GM18505 (cell line): Measurements from ENCODE around the gene PLXNB3.
"Not testable (repeated sequence)": the region's sequence is repeated elsewhere in the genome, so short reads cannot be mapped to it uniquely, and the experiment has no call there.

Source experiments
- ATAC-seq: cut with Tn5 transposase; IDR thresholded peaks from one replicate; pipeline ENCODE4 v1.9.1; 2021; ENCODE audit not compliant: unreplicated experiment
- POLR2A ChIP-seq: IDR thresholded peaks from 4 replicates; pipeline ENCODE4 v1.6.1; 2011; ENCODE audit warnings: borderline replicate concordance; ENCODE audit not compliant: insufficient read depth, insufficient read length; ENCODE audit errors: extremely low read depth

The PLXNB3 gene

GRCh38 chrX:153727123-153727931 lies 36.7 kb upstream of the PLXNB3 start:
- no peak for ATAC-seq
- no peak for TF ChIP-seq POLR2A

- ATAC-seq, result no peak
- TF ChIP-seq POLR2A, result no peak
These were observed 36.0 kb upstream of the PLXNB3 start for GRCh38 chrX:153728095-153728494.

- TF ChIP-seq POLR2A, result no peak
- no peak for ATAC-seq
These were observed 35.0 kb upstream of the PLXNB3 start for GRCh38 chrX:153728951-153729631.

- ATAC-seq, result not testable (repeated sequence)
These were observed 33.9 kb upstream of the PLXNB3 start for GRCh38 chrX:153730115-153730514.

GRCh38 chrX:153731117-153731844 lies 32.8 kb upstream of the PLXNB3 start:
- no peak for TF ChIP-seq POLR2A
- no peak for ATAC-seq

- ATAC-seq, result no peak
- no peak for TF ChIP-seq POLR2A
These were observed 32.2 kb upstream of the PLXNB3 start for GRCh38 chrX:153731845-153732215.

- TF ChIP-seq POLR2A, result no peak
- ATAC-seq, result no peak
These were observed 31.6 kb upstream of the PLXNB3 start for GRCh38 chrX:153732401-153732800.

- no peak for ATAC-seq
- TF ChIP-seq POLR2A, result no peak
These were observed 30.3 kb upstream of the PLXNB3 start for GRCh38 chrX:153733651-153734240.

- TF ChIP-seq POLR2A, result no peak
- ATAC-seq, result no peak
These were observed 29.2 kb upstream of the PLXNB3 start for GRCh38 chrX:153734871-153735270.

- no peak for TF ChIP-seq POLR2A
- ATAC-seq, result no peak
These were observed 28.8 kb upstream of the PLXNB3 start for GRCh38 chrX:153735274-153735673.

- TF ChIP-seq POLR2A, result no peak
- ATAC-seq, result no peak
These were observed 27.8 kb upstream of the PLXNB3 start for GRCh38 chrX:153736071-153736820.

GRCh38 chrX:153736871-153737441 lies 27.1 kb upstream of the PLXNB3 start:
- no peak for TF ChIP-seq POLR2A
- no peak for ATAC-seq
